Keratinocyte (primary cell): ENCODE results near the gene RGS3. TPM values are rescaled to one million over a fixed set of nuclear protein-coding genes. Genes with fewer than 3 reads are reported as not detected.

Source experiments
- DNase-seq: peaks from one replicate; pipeline ENCODE4 v3.0.0-alpha.2; 2011; ENCODE audit warnings: low read depth, missing footprints, low spot score
- FAIRE-seq: peaks from 2 replicates; lab custom pipeline; 2011; peaks lifted over from hg19 to GRCh38; lab: Jason Lieb, UNC
- H2AFZ ChIP-seq: 2 replicates; pipeline ENCODE4 v1.6.0; 2012; ENCODE audit warnings: low read length, control low read depth, inconsistent platforms; ENCODE audit not compliant: control insufficient read depth
- H3K27ac ChIP-seq: 2 replicates; pipeline ENCODE4 v1.5.1; 2011; ENCODE audit warnings: low read length; ENCODE audit not compliant: control insufficient read depth, insufficient read depth
- H3K27me3 ChIP-seq: 3 replicates; pipeline ENCODE4 v1.6.0; 2011; ENCODE audit warnings: low read length; ENCODE audit not compliant: control insufficient read depth, insufficient read depth; ENCODE audit errors: extremely low read depth
- H3K36me3 ChIP-seq, 2 experiments: 2 replicates in 1 of 2; 3 replicates in 1 of 2; pipeline ENCODE4 v1.5.1; 2011; ENCODE audit warnings: low read length in 2 of 2, mild to moderate bottlenecking in 1 of 2; ENCODE audit not compliant: control insufficient read depth in 2 of 2, insufficient read depth in 2 of 2; ENCODE audit errors: extremely low read depth in 1 of 2
- H3K4me1 ChIP-seq: 3 replicates; pipeline ENCODE4 v1.5.1; 2011; ENCODE audit warnings: low read length; ENCODE audit not compliant: control insufficient read depth, insufficient read depth; ENCODE audit errors: extremely low read depth
- H3K4me2 ChIP-seq: 3 replicates; pipeline ENCODE4 v1.6.0; 2011; ENCODE audit warnings: low read depth, low read length; ENCODE audit not compliant: control insufficient read depth, insufficient read depth; ENCODE audit errors: extremely low read depth
- H3K4me3 ChIP-seq, 3 experiments: fragments of 200-600 bp in 1 of 3; sonication (generic) in 1 of 3; 2 replicates in 2 of 3; 3 replicates in 1 of 3; pipeline ENCODE4 v1.5.1; 2011 to 2016; ENCODE audit warnings: low read length in 3 of 3, mild to moderate bottlenecking in 3 of 3, control low read depth in 2 of 3, inconsistent platforms in 1 of 3, low read depth in 1 of 3, mixed read lengths in 1 of 3, mixed run types in 1 of 3, moderate library complexity in 1 of 3; ENCODE audit not compliant: control insufficient read depth in 2 of 3, insufficient read depth in 2 of 3; ENCODE audit errors: extremely low read depth in 1 of 3
- H3K79me2 ChIP-seq: 2 replicates; pipeline ENCODE4 v1.6.0; 2012; ENCODE audit warnings: low read length; ENCODE audit not compliant: control insufficient read depth, insufficient read depth
- H3K9ac ChIP-seq: 3 replicates; pipeline ENCODE4 v1.6.0; 2011; ENCODE audit warnings: low read length; ENCODE audit not compliant: control insufficient read depth, insufficient read depth; ENCODE audit errors: extremely low read depth
- H3K9me1 ChIP-seq: 3 replicates; pipeline ENCODE4 v1.6.0; 2011; ENCODE audit warnings: low read length; ENCODE audit not compliant: control insufficient read depth, insufficient read depth; ENCODE audit errors: extremely low read depth
- H3K9me3 ChIP-seq: 2 replicates; pipeline ENCODE4 v1.5.1; 2012; ENCODE audit warnings: low read depth, low read length; ENCODE audit not compliant: control insufficient read depth
- H4K20me1 ChIP-seq: 3 replicates; pipeline ENCODE4 v1.6.0; 2011; ENCODE audit warnings: low read length; ENCODE audit not compliant: control insufficient read depth, insufficient read depth; ENCODE audit errors: extremely low read depth
- CTCF ChIP-seq, 3 experiments: IDR thresholded peaks in 1 of 3; conservative IDR thresholded peaks in 1 of 3; optimal IDR thresholded peaks in 1 of 3; 2 replicates in 2 of 3; 3 replicates in 1 of 3; pipeline versions ENCODE3 to v1.5.1; 2011; ENCODE audit warnings: low read length in 3 of 3, mild to moderate bottlenecking in 3 of 3, moderate library complexity in 2 of 3, control low read depth in 1 of 3, inconsistent platforms in 1 of 3; ENCODE audit not compliant: insufficient read depth in 2 of 3; ENCODE audit errors: extremely low read depth in 1 of 3
- EZH2 ChIP-seq: IDR thresholded peaks from one replicate; pipeline ENCODE4 v1.6.1; 2012; ENCODE audit warnings: inconsistent platforms, mild to moderate bottlenecking, low read length, moderate library complexity
- dilution Hi-C: fragments of 300-500 bp; cut with MboI; formaldehyde crosslinking; loops from one replicate; pipeline ENCODE4 v1.7.0; 2020; ENCODE audit warnings: low sequenced_read_pairs; ENCODE audit not compliant: extremely low pct_ligation_motif_present
- polyA plus RNA-seq, 5 experiments: library from polyadenylated mRNA; depleted of rRNA in 3 of 5; stranded (reverse) in 3 of 5; stranded (forward) in 1 of 5; unstranded in 1 of 5; fragments of >200 nt; gene quantifications; 1 replicate in 1 of 5; 2 replicates in 3 of 5; 3 replicates in 1 of 5; pipeline versions ENCODE4 v1.2.1 to v1.2.3, GENCODE V29; 2011 to 2012; ENCODE audit warnings: missing spikeins in 2 of 5, low read depth in 1 of 5, low replicate concordance in 1 of 5

The RGS3 gene
- polyA plus RNA-seq, 1 donor (not counting 4 experiments of a cell fraction or from before 2014, with no cell fraction given), result 19.6 TPM

GRCh38 chr9:113513536-113513935 is 50.0 kb downstream of the RGS3 start:
- H3K36me3 ChIP-seq, result no peaks in the 10 kb centered on the region
- H3K4me2 ChIP-seq, result no peak overlapping the region
- no peak for FAIRE-seq
- H3K27me3 ChIP-seq, result no peaks in the 10 kb centered on the region
- H3K9ac ChIP-seq, result no peak overlapping the region
- no peaks in the 10 kb centered on the region for H3K9me3 ChIP-seq
- no peak for DNase-seq
- H3K4me3 ChIP-seq, result no peak overlapping the region
- dilution Hi-C loops, result no loop called here
- H3K4me1 ChIP-seq, result no peaks in the 10 kb centered on the region
- H3K27ac ChIP-seq, result no peak overlapping the region
- no peaks in the 10 kb centered on the region for H4K20me1 ChIP-seq
- H3K79me2 ChIP-seq, result no peaks in the 10 kb centered on the region
- H3K9me1 ChIP-seq, result peaks cover 2% of the 10 kb centered on the region
- no peak for TF ChIP-seq CTCF (optimal IDR thresholded peaks at IDR 0.05 in 1 of 3, IDR thresholded peaks at IDR 0.05 in 1 of 3, conservative IDR thresholded peaks at IDR 0.05 in 1 of 3; ENCODE audit: extremely low read depth in 1 of 3, insufficient read depth in 2 of 3, low read length in 3 of 3)
- TF ChIP-seq EZH2, result no peak
- no peak overlapping the region for H2AFZ ChIP-seq

DNA sequence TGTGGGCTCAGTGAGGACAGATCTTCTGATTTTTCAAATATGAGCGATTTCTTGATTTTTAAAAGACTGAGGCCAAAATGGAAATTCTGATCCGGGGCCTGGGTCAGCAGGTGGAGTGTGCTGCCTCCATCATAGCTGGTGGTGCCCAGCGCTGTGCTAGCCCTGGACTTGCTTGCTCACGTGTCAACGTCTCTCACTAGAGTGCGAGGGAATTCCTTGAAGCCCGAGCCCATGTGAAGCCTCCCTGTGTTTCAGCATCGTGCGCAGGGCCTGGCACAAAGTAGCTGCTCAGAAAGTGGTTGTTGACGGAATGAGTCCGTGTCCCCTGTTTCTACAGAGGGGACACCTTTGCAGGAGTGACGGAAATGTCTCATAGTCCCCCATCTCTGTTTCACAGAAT is 50.5 kb downstream of the RGS3 start:
- H3K9me3 ChIP-seq, result no peaks in the 10 kb centered on the region
- no peak for DNase-seq
- H3K27me3 ChIP-seq, result no peaks in the 10 kb centered on the region
- TF ChIP-seq CTCF (optimal IDR thresholded peaks at IDR 0.05 in 1 of 3, IDR thresholded peaks at IDR 0.05 in 1 of 3, conservative IDR thresholded peaks at IDR 0.05 in 1 of 3; ENCODE audit: extremely low read depth in 1 of 3, insufficient read depth in 2 of 3, low read length in 3 of 3) (no peak), EZH2 (no peak)
- H3K27ac ChIP-seq, result no peak overlapping the region
- no peak overlapping the region for H3K9ac ChIP-seq
- no peak overlapping the region for H2AFZ ChIP-seq
- no peaks in the 10 kb centered on the region for H3K36me3 ChIP-seq
- H3K4me2 ChIP-seq, result no peak overlapping the region
- FAIRE-seq, result no peak
- H3K79me2 ChIP-seq, result no peaks in the 10 kb centered on the region
- H3K4me3 ChIP-seq, result no peak overlapping the region
- H3K9me1 ChIP-seq, result peaks cover 2% of the 10 kb centered on the region
- H3K4me1 ChIP-seq, result no peaks in the 10 kb centered on the region
- no peaks in the 10 kb centered on the region for H4K20me1 ChIP-seq
- dilution Hi-C loops, result no loop called here
